SK-N-DZ (cell line): Measurements from ENCODE around the gene KRTAP29-1. TPM values are rescaled to one million over a fixed set of nuclear protein-coding genes. Genes with fewer than 3 reads are reported as not detected.
"Not testable (repeated sequence)": the region's sequence is repeated elsewhere in the genome, so short reads cannot be mapped to it uniquely, and the experiment has no call there.

ENCODE experiments used
- DNase-seq: peaks from one replicate; pipeline ENCODE4 v3.0.0-alpha.2; 2015; ENCODE audit warnings: low spot score
- polyA plus RNA-seq, 2 experiments: library from polyadenylated mRNA; depleted of rRNA; stranded (reverse); fragments of >200 nt; gene quantifications; 2 replicates each; pipeline ENCODE4 v1.2.3, GENCODE V29; 2014

The KRTAP29-1 gene
- not detected in 2 replicates for polyA plus RNA-seq (2014; cell fraction: cytosol; rRNA removed)
- not detected in 2 replicates for polyA plus RNA-seq (2014; cell fraction: nucleus; rRNA removed)

- no peak for DNase-seq
Observed at GRCh38 chr17:41301916-41302901, at the start of gene KRTAP29-1. Gene KRTAP29-1, minus strand, starts transcription at chr17:41302851. Its CDS starts 0 bp downstream, at chr17:41302851.

- no peak for DNase-seq
Observed at GRCh38 chr17:41351177-41351576, 48.5 kb upstream of the KRTAP29-1 start.

GRCh38 chr17:41350381-41350878 lies 47.8 kb upstream of the KRTAP29-1 start, which contains the start of gene KRT33A:
Gene KRT33A, minus strand, starts transcription at chr17:41350828. Its CDS starts 61 bp downstream, at chr17:41350767.
- not testable (repeated sequence) for DNase-seq

- DNase-seq, result no peak
Observed at GRCh38 chr17:41347869-41348760, 45.5 kb upstream of the KRTAP29-1 start.

- DNase-seq, result not testable (repeated sequence)
Observed at GRCh38 chr17:41346421-41346820, 43.8 kb upstream of the KRTAP29-1 start.

- no peak for DNase-seq
Observed at GRCh38 chr17:41345992-41346391, 43.3 kb upstream of the KRTAP29-1 start.

GRCh38 chr17:41343029-41343428 lies 40.4 kb upstream of the KRTAP29-1 start:
- no peak for DNase-seq

- DNase-seq, result no peak
Observed at GRCh38 chr17:41340934-41341861, 38.5 kb upstream of the KRTAP29-1 start.

GRCh38 chr17:41340494-41340893 lies 37.8 kb upstream of the KRTAP29-1 start:
- DNase-seq, result no peak

GRCh38 chr17:41339571-41340172 lies 37.0 kb upstream of the KRTAP29-1 start:
- no peak for DNase-seq

- no peak for DNase-seq
Observed at GRCh38 chr17:41338961-41339485, 36.4 kb upstream of the KRTAP29-1 start.

GRCh38 chr17:41335747-41336146 lies 33.1 kb upstream of the KRTAP29-1 start:
- DNase-seq, result no peak

- DNase-seq, result no peak
Observed at GRCh38 chr17:41334385-41335305, 32.0 kb upstream of the KRTAP29-1 start.

GRCh38 chr17:41333836-41334235 lies 31.2 kb upstream of the KRTAP29-1 start:
- no peak for DNase-seq

GRCh38 chr17:41333098-41333497 lies 30.4 kb upstream of the KRTAP29-1 start:
- DNase-seq, result no peak

GRCh38 chr17:41332239-41332638 lies 29.6 kb upstream of the KRTAP29-1 start:
- DNase-seq, result no peak

- no peak for DNase-seq
Observed at GRCh38 chr17:41331606-41332005, 29.0 kb upstream of the KRTAP29-1 start.

- peak; percentile 12 for DNase-seq
Observed at GRCh38 chr17:41329279-41329948, 26.8 kb upstream of the KRTAP29-1 start.
